NOMO-1 treated with DMSO at 0.1 percent for 48 hours (cell line): Measurements from ENCODE around the gene RAD50.

Experiments
- DNase-seq: peaks from one replicate; lab custom pipeline; 2025; ENCODE audit not compliant: unreplicated experiment; lab: John Stamatoyannopoulos, UW

Gene RAD50

DNA sequence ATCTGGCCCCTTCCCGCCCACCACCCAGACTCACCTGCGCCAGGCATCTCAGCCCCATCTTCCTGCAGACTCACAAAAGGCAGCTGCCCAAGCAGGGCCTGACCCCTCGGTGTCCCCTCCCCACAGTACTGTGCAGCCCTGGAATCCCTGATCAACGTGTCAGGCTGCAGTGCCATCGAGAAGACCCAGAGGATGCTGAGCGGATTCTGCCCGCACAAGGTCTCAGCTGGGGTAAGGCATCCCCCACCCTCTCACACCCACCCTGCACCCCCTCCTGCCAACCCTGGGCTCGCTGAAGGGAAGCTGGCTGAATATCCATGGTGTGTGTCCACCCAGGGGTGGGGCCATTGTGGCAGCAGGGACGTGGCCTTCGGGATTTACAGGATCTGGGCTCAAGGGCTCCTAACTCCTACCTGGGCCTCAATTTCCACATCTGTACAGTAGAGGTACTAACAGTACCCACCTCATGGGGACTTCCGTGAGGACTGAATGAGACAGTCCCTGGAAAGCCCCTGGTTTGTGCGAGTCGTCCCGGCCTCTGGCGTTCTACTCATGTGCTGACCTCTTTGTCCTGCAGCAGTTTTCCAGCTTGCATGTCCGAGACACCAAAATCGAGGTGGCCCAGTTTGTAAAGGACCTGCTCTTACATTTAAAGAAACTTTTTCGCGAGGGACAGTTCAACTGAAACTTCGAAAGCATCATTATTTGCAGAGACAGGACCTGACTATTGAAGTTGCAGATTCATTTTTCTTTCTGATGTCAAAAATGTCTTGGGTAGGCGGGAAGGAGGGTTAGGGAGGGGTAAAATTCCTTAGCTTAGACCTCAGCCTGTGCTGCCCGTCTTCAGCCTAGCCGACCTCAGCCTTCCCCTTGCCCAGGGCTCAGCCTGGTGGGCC lies 103.1 kb downstream of the RAD50 start:
- no peak for DNase-seq

DNA sequence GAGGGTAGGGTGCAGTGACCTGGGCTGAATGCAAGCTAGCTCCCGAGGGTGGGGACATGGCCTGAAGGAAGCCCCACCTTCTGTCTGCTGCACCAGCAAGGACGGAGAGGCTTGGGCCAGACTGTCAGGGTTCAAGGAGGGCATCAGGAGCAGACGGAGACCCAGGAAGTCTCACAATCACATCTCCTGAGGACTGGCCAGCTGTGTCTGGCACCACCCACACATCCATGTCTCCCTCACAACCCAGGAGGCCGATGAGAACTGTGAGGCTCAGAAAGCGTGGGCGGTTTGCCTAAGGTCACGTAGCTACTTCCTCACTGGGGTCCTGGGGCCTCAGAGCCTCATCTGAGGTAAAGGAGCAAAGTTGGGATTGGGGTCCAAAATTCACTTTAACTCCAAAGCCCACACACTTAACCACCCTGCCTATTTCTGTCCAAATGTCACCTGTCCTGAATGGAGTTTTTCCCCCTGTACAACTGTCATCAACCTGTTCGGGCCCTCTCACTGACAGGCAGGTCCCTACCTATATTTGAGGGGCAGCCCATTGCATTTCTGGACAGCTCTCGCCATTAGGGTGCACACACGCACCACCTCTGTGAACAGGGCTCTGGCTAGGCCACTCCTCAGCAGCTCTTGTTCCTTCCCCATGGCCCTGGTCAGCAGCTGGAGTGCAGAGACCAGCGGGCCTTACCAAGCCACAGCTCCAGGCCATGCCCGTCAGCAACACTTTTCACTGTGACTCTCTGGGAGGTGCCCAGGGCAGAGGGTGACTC lies 104.6 kb downstream of the RAD50 start:
- no peak for DNase-seq

DNA sequence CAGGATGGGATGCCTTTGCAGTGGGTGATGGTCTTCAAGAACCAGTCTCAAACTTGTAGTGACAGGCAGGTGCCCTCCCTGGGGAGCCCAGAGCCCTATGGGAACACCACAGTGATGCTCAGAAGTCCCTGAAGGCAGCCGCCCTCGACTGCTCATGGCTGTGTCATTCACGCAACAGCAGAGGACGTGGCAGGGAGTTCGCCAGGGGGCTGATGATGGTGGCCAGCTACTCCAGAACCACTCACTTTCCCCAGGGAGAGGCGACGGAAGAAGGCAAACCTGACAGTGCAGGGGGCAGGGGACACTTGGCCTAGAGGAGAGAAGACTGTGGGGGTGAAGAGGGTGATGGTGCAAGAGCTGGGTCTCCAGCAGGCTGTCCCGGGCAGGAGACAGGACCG lies 105.2 kb downstream of the RAD50 start:
- no peak for DNase-seq

DNA sequence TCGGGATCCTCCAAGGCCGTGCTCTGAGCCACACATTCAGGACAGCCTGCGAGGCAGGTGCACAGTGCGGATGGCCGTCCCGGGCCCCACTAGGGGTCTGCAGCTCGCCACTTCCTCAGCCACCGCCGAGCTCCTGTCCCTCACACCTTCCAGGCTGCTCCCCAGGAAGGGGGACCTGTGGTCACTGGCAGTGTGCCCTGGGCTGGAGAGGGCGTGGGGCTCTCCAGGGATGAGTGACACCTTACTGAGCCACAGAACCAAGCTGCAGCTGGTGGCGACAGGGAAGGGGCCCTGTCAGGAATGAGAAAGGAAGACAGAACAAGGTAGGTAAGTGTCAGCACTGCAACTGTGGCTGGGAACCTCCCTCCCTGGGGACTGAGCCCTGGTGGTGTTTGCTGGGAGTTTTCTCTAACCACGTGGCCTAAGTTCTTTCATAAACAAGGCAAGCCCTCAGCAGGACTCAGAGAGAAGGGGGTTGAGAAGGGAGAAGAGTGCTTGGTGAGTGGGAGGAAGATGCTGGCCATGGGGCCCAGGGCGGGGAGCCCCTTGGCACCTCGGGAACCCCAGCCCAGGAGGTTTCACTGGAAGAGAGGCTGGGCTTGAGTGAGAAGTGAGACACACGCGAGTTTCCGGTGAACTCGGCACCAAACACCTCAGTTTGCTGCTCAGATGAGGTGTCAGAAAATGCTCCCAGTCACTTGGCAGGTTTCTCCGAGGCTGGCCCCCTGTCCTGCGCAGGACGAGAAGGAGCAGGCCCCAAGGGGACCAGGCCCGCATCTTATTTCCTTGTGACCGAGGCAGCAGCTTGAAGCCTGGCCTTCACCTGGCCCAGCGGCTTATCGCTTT lies 106.4 kb downstream of the RAD50 start:
- DNase-seq = no peak

DNA sequence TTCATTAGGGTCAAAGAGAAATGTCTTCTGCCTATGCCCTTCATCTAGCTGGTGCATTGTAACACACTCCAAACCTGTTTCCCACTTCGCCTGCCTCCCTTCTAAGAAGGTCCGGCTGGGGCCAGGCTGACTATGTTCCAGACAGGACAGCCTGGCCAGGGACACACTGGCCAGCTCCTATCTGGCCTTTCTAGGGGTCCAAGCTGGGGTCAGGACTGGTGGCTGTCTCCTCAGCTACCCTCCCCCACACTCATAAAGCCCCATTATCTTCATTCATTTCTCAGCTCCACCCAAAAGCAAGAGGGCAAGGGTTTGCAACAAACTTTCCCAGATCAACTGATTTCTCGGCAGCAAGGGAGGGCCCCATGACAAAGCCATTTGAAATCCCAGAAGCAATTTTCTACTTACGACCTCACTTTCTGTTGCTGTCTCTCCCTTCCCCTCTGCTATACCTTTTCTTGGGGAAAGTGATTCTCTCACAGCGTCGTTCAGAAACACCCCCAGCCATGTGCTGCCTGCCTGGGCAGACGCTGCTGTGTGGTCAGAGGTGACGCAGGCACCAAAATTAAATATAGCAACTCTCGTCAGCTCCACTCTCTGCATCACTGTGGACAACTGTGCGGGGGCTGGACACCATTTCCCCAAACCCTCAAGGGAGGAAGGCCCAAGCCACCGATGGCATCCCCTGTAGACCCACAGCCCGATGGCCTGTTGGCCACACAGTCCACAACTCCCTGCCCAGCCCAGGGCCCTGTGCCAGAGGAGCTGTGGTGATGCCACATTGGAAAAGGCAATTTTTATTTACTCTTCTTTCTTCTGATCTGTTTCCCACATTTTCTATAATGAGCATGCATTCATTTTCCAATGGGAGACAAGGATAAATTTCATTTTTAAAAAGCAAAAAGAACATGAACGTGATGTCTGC lies 107.3 kb downstream of the RAD50 start:
- no peak for DNase-seq

DNA sequence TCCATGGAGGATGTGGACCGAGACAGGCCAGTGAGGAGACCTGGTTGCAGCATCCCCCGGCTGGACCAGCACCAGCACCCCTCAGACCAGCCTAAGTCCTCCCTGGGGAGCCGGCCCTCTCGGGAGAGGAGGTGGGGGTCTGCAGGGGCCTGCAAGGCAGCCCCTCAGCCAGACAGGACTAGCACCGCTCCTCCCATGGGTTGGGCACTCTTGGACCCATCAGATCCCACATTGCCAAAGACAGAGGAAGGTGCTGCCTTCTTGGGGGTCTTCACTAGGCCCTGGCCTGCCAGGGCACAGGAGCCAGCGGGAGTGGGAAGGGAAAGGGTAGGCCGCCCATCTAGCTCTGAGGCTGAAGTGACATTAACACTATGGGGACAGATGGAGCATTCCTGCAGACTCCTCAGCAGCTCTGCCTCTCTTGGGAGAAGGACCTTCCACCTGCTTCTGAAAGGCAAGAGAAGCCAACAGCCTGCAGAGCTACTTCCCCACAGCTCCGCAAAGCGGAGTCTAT lies 108.0 kb downstream of the RAD50 start:
- DNase-seq = no peak

DNA sequence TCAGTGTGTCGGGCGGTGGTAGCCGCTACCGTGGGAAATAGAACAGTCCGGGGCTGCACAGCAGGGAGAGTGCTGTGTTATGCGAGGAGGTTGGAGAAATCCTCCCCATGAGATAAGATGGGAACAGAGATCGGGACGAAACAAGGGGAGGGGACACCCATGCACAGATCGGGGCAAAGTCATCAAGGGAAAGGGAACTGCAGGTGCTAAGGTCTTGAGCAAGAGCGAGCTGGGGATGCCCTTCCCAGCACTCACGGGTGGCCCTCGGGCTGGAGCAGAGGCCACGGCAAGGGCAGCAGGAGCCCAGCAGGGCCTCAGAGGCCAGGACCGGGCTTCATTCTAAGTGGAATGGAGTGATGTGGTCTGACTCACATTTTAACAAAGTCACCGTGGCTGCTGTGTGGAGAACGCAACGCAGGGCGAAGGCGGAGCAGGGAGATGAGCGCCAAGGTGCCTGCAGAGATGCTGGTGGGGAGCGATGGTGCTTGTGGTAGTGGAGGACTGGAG lies 108.8 kb downstream of the RAD50 start:
- DNase-seq = no peak

DNA sequence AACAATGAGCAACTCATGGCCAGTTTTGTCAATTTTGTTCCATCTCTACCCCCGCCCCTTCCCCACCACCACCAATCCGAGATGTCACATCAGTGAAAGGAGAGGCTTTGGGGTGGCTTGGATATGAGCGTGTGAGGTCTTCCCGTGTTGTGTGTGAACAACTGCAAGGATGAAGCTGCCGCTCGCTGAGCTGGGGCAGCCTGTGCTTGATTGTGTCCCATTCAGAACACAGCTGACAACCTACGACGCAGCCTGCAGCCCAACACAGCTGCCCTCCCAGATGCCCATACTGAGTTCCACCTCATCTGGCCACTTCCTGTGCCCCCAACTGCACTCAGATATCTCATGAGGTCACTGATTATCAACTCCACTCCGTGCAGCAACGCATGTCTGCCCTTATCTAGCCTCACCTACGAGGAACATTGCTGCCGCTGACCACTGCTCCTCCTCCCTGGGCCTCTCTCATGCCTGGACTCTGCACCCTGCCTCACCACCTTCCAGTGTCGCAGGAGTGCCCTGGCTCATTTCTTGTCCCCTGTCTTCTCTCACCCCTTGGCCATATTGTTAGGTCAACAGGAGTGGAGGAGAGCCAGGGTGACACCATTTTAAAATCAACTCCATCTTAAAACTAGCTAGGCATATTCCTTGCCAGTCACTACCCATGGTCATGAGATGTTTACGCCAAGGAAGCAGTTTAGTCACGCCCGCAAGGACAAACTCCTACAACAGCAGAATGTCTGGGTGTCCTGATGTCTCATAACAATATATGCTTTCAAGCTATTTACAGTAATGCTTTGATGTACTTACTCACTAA lies 109.7 kb downstream of the RAD50 start:
- DNase-seq = no peak

DNA sequence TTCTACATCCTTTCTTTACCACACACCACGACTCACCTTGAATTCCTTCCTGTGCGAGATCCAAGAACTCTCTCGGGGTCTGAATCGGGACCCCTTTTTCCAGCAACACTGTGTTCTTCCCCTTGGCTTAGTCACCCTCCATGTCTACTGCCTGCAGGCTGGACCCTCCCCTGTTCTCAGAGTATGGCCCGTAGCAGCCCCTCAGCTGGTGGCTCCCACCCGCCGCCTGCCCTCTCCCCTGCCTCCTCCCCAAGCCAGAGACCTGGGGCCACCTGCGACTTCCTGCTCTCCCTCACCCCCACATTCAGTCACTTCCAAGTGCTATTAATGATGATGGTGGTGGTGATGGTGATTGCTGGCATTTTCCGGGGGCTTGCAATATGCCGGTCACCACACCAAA lies 110.5 kb downstream of the RAD50 start:
- no peak for DNase-seq

DNA sequence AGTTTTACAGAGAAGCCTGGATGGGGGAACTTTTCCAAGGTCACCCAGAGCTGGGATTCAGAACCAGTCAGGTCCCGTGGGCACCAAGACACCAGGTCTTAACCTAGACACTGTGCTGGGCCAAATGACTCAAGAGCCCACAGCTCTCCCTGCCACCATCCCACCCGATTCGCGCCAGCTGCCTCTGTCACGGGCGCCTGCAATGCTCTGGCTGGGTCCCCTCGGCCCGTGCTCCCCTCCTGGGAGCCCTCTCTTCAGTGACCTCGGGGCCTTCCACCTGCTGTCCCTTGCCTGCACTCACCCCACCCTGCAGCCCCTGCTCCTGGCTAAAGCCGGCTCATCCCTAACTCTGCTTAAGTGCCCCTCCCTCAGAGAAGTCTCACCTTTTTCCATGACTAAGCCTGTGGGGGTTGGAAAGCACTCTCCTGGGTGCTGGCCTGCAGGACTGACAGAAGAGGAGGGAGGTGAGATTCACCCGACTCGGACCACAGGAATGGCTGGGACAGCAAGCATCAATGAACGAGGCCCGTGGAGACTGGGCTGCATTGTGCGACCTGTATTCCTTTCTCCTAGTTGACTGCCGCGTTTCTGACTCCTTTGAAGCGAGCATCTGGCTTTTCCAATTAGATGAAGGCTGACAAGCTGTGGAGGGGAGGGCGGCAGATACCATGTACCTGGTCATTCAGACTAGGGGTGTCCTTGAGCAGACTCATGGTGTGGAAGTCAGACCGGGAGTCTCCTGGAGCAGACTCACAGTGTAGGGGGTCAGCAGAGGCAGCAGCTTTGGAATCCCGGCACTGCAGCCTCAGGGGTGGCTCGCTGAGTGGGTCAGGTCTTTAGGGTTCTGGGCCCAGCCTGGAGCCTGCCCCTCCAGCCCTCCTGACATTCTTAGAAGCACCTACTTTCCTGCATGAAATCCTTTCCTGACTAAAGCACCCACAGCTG lies 111.3 kb downstream of the RAD50 start:
- no peak for DNase-seq

DNA sequence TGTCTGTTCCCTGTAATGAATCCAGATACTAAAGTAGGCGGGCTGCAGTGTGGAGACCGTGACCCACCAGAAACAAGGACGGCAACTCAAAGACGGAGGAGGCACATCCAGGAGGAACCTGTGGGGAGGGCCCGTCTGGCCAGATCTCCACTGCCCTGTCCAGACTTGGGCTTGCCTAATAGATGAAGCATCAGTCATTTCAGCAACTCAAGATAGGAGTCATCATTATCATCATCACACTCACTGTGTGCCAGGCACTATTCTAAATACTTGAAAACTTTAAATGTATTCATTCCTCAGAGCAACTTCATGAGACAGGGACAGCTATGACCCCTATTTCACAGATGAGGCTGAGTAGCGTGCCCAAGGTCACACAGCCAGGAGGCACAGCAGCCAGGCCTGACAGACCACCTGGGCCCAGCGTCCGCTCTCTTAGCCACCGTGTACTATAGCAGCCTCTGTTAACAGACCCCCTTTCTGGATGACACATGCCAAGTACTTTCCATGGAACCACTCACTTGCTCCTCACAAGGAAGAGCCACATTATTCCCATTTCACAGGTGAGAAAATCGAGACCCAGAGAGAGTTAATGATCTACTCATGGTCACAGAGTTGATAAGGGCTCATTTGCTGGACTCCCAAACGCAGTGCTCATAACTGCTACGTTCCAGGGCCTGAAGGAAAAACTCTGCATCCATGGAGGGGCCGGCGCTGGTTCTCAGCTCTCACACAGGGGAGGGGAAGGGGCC lies 112.1 kb downstream of the RAD50 start:
- no peak for DNase-seq

DNA sequence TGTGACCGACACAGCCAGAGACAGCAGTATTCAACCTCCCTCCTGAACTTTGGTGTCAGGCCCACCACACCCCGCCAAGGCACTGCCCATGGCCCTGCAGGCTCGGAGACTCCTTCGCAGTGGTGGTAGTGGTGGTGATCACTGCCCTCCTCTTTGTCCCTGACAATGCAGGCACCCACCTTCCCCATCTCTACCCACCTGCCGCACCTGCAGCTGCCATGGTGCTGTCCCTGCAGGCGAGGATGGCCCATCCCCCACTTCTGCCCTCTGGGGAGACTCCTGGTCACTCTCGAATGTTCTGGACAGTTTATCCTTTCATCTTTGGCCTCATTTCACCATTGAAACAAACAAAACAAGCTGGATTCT lies 112.7 kb downstream of the RAD50 start:
- DNase-seq = no peak

DNA sequence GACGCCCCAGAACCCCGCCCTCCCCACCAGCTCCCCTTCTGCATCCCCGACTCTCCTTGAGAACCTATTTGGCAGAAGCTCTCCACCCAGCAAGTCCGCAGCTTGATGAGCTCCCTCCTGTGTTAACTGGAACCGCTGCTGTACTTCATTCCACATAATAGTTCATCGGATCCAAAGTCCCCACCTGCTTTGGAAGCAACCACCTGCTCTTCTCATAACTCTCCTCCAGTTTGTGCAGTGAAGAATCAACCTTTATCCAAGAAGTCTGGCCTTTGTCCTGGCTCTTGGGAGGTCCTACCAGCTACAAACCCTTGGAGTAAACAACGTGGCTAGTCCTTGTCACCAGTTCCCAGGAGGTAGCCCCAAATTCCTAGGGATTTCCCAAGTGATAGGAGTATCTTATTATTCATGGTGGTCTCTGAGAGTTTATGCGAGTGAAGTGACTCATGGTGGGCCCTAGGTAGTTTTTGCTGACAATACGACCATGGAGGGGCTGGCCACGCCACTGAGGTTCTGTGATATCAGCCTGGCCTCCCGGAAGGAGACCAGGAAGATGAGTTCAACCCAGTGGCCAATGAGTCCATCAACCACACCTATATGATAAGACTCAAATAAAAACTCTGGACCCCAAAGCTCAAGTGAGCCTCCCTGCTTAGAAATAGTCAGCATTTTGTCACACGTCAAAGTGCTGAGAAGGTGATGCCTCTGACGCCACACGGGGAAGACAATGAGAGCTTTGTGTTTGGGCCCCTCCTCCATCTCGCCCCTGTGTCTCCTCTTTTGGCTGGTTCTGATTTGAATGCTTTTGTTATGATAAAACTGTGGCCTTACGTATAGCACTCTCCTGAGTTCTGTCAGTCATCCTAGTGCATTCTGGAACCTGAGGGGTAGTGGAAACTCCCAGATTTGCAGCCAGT lies 113.4 kb downstream of the RAD50 start:
- DNase-seq = no peak

DNA sequence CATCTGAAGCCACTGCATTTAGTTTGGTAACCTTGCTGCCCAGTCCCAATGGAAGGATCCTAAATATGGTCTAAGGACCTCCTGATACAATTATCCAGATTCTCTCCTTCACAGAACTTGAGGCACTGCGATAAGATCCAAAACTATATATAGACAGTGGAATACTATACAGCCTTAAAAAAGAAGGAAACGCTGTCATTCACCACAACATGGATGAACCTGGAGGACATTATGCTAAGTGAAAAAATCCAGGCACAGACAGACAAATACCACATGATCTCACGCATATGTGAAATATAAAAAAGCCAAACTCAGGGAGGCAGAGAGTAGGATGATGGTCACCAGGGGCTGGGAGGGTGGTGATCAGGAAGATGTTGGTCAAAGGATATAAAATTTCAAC lies 114.2 kb downstream of the RAD50 start:
- DNase-seq = no peak

DNA sequence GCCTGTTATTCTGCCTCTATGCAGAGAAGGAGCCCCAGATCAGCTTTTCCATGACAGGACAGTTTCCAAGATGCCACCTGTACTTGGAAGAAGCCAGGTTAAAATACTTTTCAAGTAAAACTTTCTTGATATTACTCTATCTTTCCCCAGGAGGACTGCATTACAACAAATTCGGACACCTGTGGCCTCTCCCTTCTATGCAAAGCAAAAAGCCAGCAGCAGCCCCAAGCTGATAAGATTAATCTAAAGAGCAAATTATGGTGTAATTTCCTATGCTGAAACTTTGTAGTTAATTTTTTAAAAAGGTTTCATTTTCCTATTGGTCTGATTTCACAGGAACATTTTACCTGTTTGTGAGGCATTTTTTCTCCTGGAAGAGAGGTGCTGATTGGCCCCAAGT lies 116.7 kb downstream of the RAD50 start:
- DNase-seq = no peak

DNA sequence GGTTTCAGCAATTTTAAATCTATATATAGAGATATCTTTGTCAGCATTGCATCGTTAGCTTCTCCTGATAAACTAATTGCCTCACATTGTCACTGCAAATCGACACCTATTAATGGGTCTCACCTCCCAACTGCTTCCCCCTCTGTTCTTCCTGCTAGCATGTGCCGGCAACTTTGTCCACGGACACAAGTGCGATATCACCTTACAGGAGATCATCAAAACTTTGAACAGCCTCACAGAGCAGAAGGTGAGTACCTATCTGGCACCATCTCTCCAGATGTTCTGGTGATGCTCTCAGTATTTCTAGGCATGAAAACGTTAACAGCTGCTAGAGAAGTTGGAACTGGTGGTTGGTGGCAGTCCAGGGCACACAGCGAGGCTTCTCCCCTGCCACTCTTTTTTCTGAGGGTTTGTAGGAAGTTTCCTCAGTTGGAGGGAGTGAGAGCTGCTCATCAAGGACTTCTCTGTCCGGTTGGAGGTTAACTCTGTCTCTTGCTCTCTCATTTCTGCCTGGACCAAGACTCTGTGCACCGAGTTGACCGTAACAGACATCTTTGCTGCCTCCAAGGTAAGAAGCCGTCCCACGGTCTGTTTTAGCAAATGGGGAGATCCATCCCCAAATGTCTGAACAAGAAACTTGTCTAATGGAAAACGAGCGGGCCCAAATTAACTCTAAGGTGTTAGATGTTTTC lies 117.3 kb downstream of the RAD50 start, which contains the start of gene IL4:
Gene IL4, plus strand, starts transcription at position 51 of the 692 bp plus-strand sequence. Its CDS starts 62 bp downstream, at position 113.
- DNase-seq = no peak
